HCT116 (cell line): Measurements from ENCODE around the gene MMP24.

Experiments
- EZH2 ChIP-seq: fragments of 200-600 bp; sonication (generic); IDR thresholded peaks from 2 replicates; pipeline ENCODE4 v1.6.1; 2017; ENCODE audit warnings: antibody characterized with exemption, mixed run types
- SIN3A ChIP-seq: IDR thresholded peaks from 2 replicates; pipeline ENCODE4 v1.6.1; 2012; ENCODE audit warnings: low read depth
- TF ChIP-seq, protein P1 (sequence below), 3 experiments: fragments of 200-600 bp in 1 of 3; sonication (generic) in 1 of 3; IDR thresholded peaks in 2 of 3; conservative IDR thresholded peaks in 1 of 3; 2 replicates each; pipeline ENCODE4 v1.5.1; 2012 to 2017; ENCODE audit warnings: low read depth in 2 of 3, low read length in 2 of 3, antibody characterized with exemption in 1 of 3, borderline replicate concordance in 1 of 3, control low read depth in 1 of 3, mild to moderate bottlenecking in 1 of 3, mixed read lengths in 1 of 3, mixed run types in 1 of 3, moderate library complexity in 1 of 3; ENCODE audit not compliant: insufficient read depth in 1 of 3
- TF ChIP-seq, protein P2 (sequence below): IDR thresholded peaks from 2 replicates; pipeline ENCODE4 v1.6.1; 2012; ENCODE audit warnings: low read depth

- TF ChIP-seq, protein P1, sequence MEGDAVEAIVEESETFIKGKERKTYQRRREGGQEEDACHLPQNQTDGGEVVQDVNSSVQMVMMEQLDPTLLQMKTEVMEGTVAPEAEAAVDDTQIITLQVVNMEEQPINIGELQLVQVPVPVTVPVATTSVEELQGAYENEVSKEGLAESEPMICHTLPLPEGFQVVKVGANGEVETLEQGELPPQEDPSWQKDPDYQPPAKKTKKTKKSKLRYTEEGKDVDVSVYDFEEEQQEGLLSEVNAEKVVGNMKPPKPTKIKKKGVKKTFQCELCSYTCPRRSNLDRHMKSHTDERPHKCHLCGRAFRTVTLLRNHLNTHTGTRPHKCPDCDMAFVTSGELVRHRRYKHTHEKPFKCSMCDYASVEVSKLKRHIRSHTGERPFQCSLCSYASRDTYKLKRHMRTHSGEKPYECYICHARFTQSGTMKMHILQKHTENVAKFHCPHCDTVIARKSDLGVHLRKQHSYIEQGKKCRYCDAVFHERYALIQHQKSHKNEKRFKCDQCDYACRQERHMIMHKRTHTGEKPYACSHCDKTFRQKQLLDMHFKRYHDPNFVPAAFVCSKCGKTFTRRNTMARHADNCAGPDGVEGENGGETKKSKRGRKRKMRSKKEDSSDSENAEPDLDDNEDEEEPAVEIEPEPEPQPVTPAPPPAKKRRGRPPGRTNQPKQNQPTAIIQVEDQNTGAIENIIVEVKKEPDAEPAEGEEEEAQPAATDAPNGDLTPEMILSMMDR (IDR thresholded peaks at IDR 0.05 in 2 of 3, conservative IDR thresholded peaks at IDR 0.05 in 1 of 3; ENCODE audit: borderline replicate concordance in 1 of 3, insufficient read depth in 1 of 3, low read depth in 2 of 3, low read length in 2 of 3) = no peak
- TF ChIP-seq SIN3A = no peak
- TF ChIP-seq, protein P2, sequence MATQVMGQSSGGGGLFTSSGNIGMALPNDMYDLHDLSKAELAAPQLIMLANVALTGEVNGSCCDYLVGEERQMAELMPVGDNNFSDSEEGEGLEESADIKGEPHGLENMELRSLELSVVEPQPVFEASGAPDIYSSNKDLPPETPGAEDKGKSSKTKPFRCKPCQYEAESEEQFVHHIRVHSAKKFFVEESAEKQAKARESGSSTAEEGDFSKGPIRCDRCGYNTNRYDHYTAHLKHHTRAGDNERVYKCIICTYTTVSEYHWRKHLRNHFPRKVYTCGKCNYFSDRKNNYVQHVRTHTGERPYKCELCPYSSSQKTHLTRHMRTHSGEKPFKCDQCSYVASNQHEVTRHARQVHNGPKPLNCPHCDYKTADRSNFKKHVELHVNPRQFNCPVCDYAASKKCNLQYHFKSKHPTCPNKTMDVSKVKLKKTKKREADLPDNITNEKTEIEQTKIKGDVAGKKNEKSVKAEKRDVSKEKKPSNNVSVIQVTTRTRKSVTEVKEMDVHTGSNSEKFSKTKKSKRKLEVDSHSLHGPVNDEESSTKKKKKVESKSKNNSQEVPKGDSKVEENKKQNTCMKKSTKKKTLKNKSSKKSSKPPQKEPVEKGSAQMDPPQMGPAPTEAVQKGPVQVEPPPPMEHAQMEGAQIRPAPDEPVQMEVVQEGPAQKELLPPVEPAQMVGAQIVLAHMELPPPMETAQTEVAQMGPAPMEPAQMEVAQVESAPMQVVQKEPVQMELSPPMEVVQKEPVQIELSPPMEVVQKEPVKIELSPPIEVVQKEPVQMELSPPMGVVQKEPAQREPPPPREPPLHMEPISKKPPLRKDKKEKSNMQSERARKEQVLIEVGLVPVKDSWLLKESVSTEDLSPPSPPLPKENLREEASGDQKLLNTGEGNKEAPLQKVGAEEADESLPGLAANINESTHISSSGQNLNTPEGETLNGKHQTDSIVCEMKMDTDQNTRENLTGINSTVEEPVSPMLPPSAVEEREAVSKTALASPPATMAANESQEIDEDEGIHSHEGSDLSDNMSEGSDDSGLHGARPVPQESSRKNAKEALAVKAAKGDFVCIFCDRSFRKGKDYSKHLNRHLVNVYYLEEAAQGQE = no peak
- no peak for TF ChIP-seq EZH2
Measured at GRCh38 chr20:35251613-35251940, 25.1 kb downstream of the MMP24 start.
